Neuronal stem cell (in vitro differentiated cells): ENCODE data around the gene GABBR2.

Source experiments
- DNase-seq: peaks from one replicate; pipeline ENCODE4 v3.0.0-alpha.2; 2013; ENCODE audit warnings: low spot score
- H2AFZ ChIP-seq: one replicate; pipeline ENCODE4 v1.6.1; 2013; ENCODE audit warnings: mild to moderate bottlenecking, low read length, inconsistent platforms
- H2AK5ac ChIP-seq: 2 replicates; pipeline ENCODE4 v1.6.1; 2013; ENCODE audit warnings: low read depth, mild to moderate bottlenecking, inconsistent platforms, low read length, moderate library complexity, mixed read lengths
- H2BK120ac ChIP-seq: 2 replicates; pipeline ENCODE4 v1.6.1; 2013; ENCODE audit warnings: low read depth, mild to moderate bottlenecking, inconsistent platforms, low read length, moderate library complexity, mixed read lengths
- H2BK12ac ChIP-seq: one replicate; pipeline ENCODE4 v1.6.1; 2013; ENCODE audit warnings: low read length, inconsistent platforms
- H2BK15ac ChIP-seq: 2 replicates; pipeline ENCODE4 v1.6.1; 2013; ENCODE audit warnings: mild to moderate bottlenecking, low read length, inconsistent platforms, mixed read lengths
- H2BK5ac ChIP-seq: one replicate; pipeline ENCODE4 v1.6.1; 2013; ENCODE audit warnings: inconsistent platforms, mild to moderate bottlenecking, low read length, moderate library complexity
- H3K14ac ChIP-seq: one replicate; pipeline ENCODE4 v1.6.1; 2013; ENCODE audit warnings: low read length, inconsistent platforms
- H3K18ac ChIP-seq: 2 replicates; pipeline ENCODE4 v1.6.1; 2013; ENCODE audit warnings: low read length, inconsistent platforms
- H3K23ac ChIP-seq: 2 replicates; pipeline ENCODE4 v1.6.1; 2013; ENCODE audit warnings: low read depth, mild to moderate bottlenecking, mixed read lengths, low read length, inconsistent platforms; ENCODE audit not compliant: poor library complexity
- H3K27ac ChIP-seq: replicated peaks from 3 replicates; pipeline ENCODE4 v1.5.1; 2013; ENCODE audit warnings: low read length, inconsistent platforms
- H3K27me3 ChIP-seq, 3 experiments: 2 replicates each; pipeline ENCODE4 v1.6.1; 2013; ENCODE audit warnings: low read length in 3 of 3, mild to moderate bottlenecking in 2 of 3, inconsistent platforms in 1 of 3, low read depth in 1 of 3, mixed read lengths in 1 of 3, moderate library complexity in 1 of 3; ENCODE audit not compliant: control insufficient read depth in 3 of 3, insufficient read depth in 3 of 3
- H3K36me3 ChIP-seq, 2 donors: replicated peaks in 1 of 2; 2 replicates each; pipeline ENCODE4 v1.6.1; 2013; ENCODE audit warnings: low read length in 2 of 2; ENCODE audit not compliant: control insufficient read depth in 2 of 2, insufficient read depth in 2 of 2
- H3K4ac ChIP-seq: 2 replicates; pipeline ENCODE4 v1.6.1; 2013; ENCODE audit warnings: inconsistent platforms, mild to moderate bottlenecking, low read length, moderate library complexity
- H3K4me1 ChIP-seq, 2 donors: 1 replicate in 1 of 2; 2 replicates in 1 of 2; pipeline ENCODE4 v1.6.1; 2013; ENCODE audit warnings: low read length in 2 of 2, low read depth in 1 of 2; ENCODE audit not compliant: control insufficient read depth in 2 of 2, insufficient read depth in 1 of 2
- H3K4me2 ChIP-seq: one replicate; pipeline ENCODE4 v1.6.1; 2013; ENCODE audit warnings: mild to moderate bottlenecking, low read length, inconsistent platforms; ENCODE audit not compliant: insufficient read depth, poor library complexity, severe bottlenecking
- H3K4me3 ChIP-seq, 2 donors: 2 replicates each; pipeline ENCODE4 v1.5.1; 2013; ENCODE audit warnings: low read length in 2 of 2, mild to moderate bottlenecking in 2 of 2, inconsistent platforms in 1 of 2, moderate library complexity in 1 of 2
- H3K79me1 ChIP-seq: one replicate; pipeline ENCODE4 v1.6.1; 2013; ENCODE audit warnings: low read depth, mild to moderate bottlenecking, inconsistent platforms, low read length, moderate library complexity
- H3K9ac ChIP-seq: one replicate; pipeline ENCODE4 v1.6.1; 2013; ENCODE audit warnings: mild to moderate bottlenecking, low read depth, low read length, inconsistent platforms; ENCODE audit not compliant: poor library complexity
- H3K9me3 ChIP-seq, 2 donors: replicated peaks in 1 of 2; 2 replicates each; pipeline versions ENCODE3 to v1.6.1; 2013; ENCODE audit warnings: low read length in 2 of 2, mild to moderate bottlenecking in 2 of 2, inconsistent platforms in 1 of 2, low read depth in 1 of 2, mixed read lengths in 1 of 2, moderate library complexity in 1 of 2; ENCODE audit not compliant: control insufficient read depth in 2 of 2, insufficient read depth in 1 of 2
- H4K8ac ChIP-seq: one replicate; pipeline ENCODE4 v1.6.1; 2013; ENCODE audit warnings: low read depth, mild to moderate bottlenecking, inconsistent platforms, low read length, moderate library complexity
- H4K91ac ChIP-seq: one replicate; pipeline ENCODE4 v1.6.1; 2013; ENCODE audit warnings: low read length, low read depth, mild to moderate bottlenecking, inconsistent platforms; ENCODE audit not compliant: poor library complexity
- WGBS, 2 donors: extraction: QIAGEN DNeasy Blood & Tissue Kit; methylation state at CpG; one replicate each; pipeline ENCODE4 v1.1.7; 2013; ENCODE audit warnings: missing lambda C conversion rate in 2 of 2, mixed read lengths in 1 of 2; ENCODE audit not compliant: insufficient read length in 2 of 2, insufficient replicate concordance in 1 of 2; ENCODE audit errors: extremely low coverage in 2 of 2; 5-methylcytosine and 5-hydroxymethylcytosine counted together

GABBR2 gene

GRCh38 chr9:98328770-98329169 is 380.0 kb downstream of the GABBR2 start:
- Histone ChIP-seq H3K36me3 (no peaks in the 10 kb centered on the region), H2BK15ac (no peak overlapping the region), H3K4me2 (no peak overlapping the region), H2BK5ac (no peak overlapping the region), H2BK12ac (no peak overlapping the region), H4K8ac (no peak overlapping the region), H3K27ac (no peak overlapping the region), H3K9me3 (no peaks in the 10 kb centered on the region), H3K4ac (no peak overlapping the region), H4K91ac (no peak overlapping the region), H2AFZ (no peak overlapping the region), H3K27me3 (peaks cover 0 to 2% (median 0%) of the 10 kb centered on the region in 3 experiments), H2AK5ac (no peak overlapping the region), H3K4me1 (no peaks in the 10 kb centered on the region), H3K18ac (no peak overlapping the region), H2BK120ac (no peak overlapping the region), H3K23ac (no peak overlapping the region), H3K9ac (no peak overlapping the region), H3K14ac (no peak overlapping the region), H3K79me1 (no peaks in the 10 kb centered on the region), H3K4me3 (no peak overlapping the region)
- no peak for DNase-seq
- WGBS, 2 donors, result no CpG with 5 or more reads among the region's 4 CpGs

- no peak overlapping the region for H2AK5ac ChIP-seq
- H2BK15ac ChIP-seq, result no peak overlapping the region
- H3K79me1 ChIP-seq, result no peaks in the 10 kb centered on the region
- peaks cover 0 to 2% (median 0%) of the 10 kb centered on the region in 3 experiments for H3K27me3 ChIP-seq
- H3K4me3 ChIP-seq, result no peak overlapping the region
- H3K4me2 ChIP-seq, result no peak overlapping the region
- no peaks in the 10 kb centered on the region for H3K9me3 ChIP-seq
- no peak overlapping the region for H3K23ac ChIP-seq
- no peak overlapping the region for H2AFZ ChIP-seq
- H4K8ac ChIP-seq, result no peak overlapping the region
- no peak overlapping the region for H3K18ac ChIP-seq
- H2BK12ac ChIP-seq, result no peak overlapping the region
- no peak for DNase-seq
- H2BK120ac ChIP-seq, result no peak overlapping the region
- WGBS, 2 donors, result no CpG with 5 or more reads among the region's 7 CpGs
- H3K9ac ChIP-seq, result no peak overlapping the region
- H2BK5ac ChIP-seq, result no peak overlapping the region
- no peaks in the 10 kb centered on the region for H3K36me3 ChIP-seq
- H3K27ac ChIP-seq, result no peak overlapping the region
- no peaks in the 10 kb centered on the region for H3K4me1 ChIP-seq
- no peak overlapping the region for H4K91ac ChIP-seq
- no peak overlapping the region for H3K4ac ChIP-seq
- H3K14ac ChIP-seq, result no peak overlapping the region
Observed at GRCh38 chr9:98328141-98328540, 380.6 kb downstream of the GABBR2 start.

GRCh38 chr9:98327249-98327561 is 381.5 kb downstream of the GABBR2 start:
- Histone ChIP-seq H2BK5ac (no peak overlapping the region), H3K36me3 (no peaks in the 10 kb centered on the region), H3K4ac (no peak overlapping the region), H3K9me3 (no peaks in the 10 kb centered on the region), H3K79me1 (no peaks in the 10 kb centered on the region), H4K8ac (no peak overlapping the region), H4K91ac (no peak overlapping the region), H3K4me2 (no peak overlapping the region), H3K4me3 (no peak overlapping the region), H3K27ac (no peak overlapping the region), H3K9ac (no peak overlapping the region), H3K18ac (no peak overlapping the region), H2AK5ac (no peak overlapping the region), H2BK120ac (no peak overlapping the region), H2AFZ (no peak overlapping the region), H3K4me1 (no peaks in the 10 kb centered on the region), H3K27me3 (peaks cover 0 to 2% (median 0%) of the 10 kb centered on the region in 3 experiments), H2BK15ac (no peak overlapping the region), H3K14ac (no peak overlapping the region), H3K23ac (no peak overlapping the region), H2BK12ac (no peak overlapping the region)
- no peak for DNase-seq
- no CpG with 5 or more reads among the region's 4 CpGs for WGBS, 2 donors

GRCh38 chr9:98326459-98327248 is 382.1 kb downstream of the GABBR2 start:
- Histone ChIP-seq H3K4me3 (no peak overlapping the region), H3K79me1 (no peaks in the 10 kb centered on the region), H3K4ac (no peak overlapping the region), H3K4me2 (no peak overlapping the region), H2BK12ac (no peak overlapping the region), H4K8ac (no peak overlapping the region), H2AK5ac (no peak overlapping the region), H2BK5ac (no peak overlapping the region), H3K14ac (no peak overlapping the region), H3K23ac (no peak overlapping the region), H3K18ac (peak overlapping the region; percentile 21), H2BK120ac (no peak overlapping the region), H3K9ac (no peak overlapping the region), H3K4me1 (no peaks in the 10 kb centered on the region), H3K9me3 (no peaks in the 10 kb centered on the region), H2AFZ (peak overlapping the region; percentile 3), H3K36me3 (no peaks in the 10 kb centered on the region), H3K27ac (no peak overlapping the region), H4K91ac (no peak overlapping the region), H3K27me3 (peaks cover 0 to 2% (median 0%) of the 10 kb centered on the region in 3 experiments), H2BK15ac (no peak overlapping the region)
- no CpG with 5 or more reads among the region's 3 CpGs for WGBS, 2 donors
- DNase-seq, result no peak
